ENCODE results near the gene GPX4. TPM values are rescaled to one million over a fixed set of nuclear protein-coding genes. Genes with fewer than 3 reads are reported as not detected.

Gene GPX4
- total and polyA plus RNA-seq, 2 donors (not counting 3 experiments of a cell fraction or from before 2014, with no cell fraction given), result 469 to 1,136 TPM

DNA sequence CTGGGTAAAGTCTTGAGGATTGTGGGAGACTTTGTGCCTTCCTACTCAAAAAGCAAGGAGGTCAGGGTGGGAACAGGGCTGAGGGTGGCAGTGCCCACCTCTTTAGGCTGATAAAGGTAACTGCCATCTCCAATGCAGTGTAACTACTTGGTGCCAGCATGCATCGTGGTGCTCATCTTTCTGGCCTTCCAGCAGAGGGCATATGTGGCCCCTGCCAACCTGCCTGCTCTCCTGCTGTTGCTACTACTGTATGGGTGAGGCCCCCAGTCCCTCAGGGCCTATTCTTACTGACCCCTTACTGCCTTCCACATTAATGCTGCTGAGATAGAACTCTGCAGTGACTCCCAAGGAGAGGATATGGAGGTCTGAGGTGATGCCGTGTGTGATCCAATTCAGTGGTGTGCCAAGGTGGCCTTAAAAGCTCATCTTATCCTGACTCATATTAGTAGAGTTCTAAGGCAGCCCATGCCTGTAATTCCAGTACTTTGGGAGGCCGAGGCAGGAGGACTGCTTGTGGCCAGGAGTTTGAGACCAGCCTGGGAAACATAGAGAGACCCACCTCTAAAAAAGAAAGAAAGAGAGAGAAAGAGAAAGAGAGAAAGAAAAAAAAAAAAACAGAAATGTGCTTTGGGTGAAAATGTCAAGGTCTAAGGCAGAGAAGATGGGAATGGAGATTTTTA lies 46.5 kb upstream of the GPX4 start:
- peak; percentile 70 for FAIRE-seq

More for the DNA sequence above, 46.5 kb upstream of the GPX4 start:
- Histone ChIP-seq H3K27ac (ENCODE audit: insufficient read depth, low read depth, low read length) (no peak overlapping the region), H3K4me1 (ENCODE audit: control insufficient read depth, extremely low read depth, insufficient read depth, low read length) (no peaks in the 10 kb centered on the region), H4K20me1 (replicated peaks; ENCODE audit: control insufficient read depth, extremely low read depth, insufficient read depth, low read length) (no peaks in the 10 kb centered on the region), H3K9ac (replicated peaks; ENCODE audit: extremely low read depth, insufficient read depth, low read length) (no peak overlapping the region), H3K4me2 (ENCODE audit: insufficient read depth, low read length) (no peak overlapping the region), H2AFZ (ENCODE audit: low read depth, low read length) (no peak overlapping the region), H3K79me2 (ENCODE audit: control insufficient read depth, insufficient read depth, low read length) (no peaks in the 10 kb centered on the region), H3K36me3 (ENCODE audit: control insufficient read depth in 2 of 2, extremely low read depth in 1 of 2, insufficient read depth in 2 of 2, low read length in 2 of 2) (no peaks in the 10 kb centered on the region), H3K9me3 (replicated peaks; ENCODE audit: control insufficient read depth, insufficient read depth, low read length) (no peaks in the 10 kb centered on the region), H3K9me1 (replicated peaks; ENCODE audit: control insufficient read depth, extremely low read depth, insufficient read depth, low read length) (no peaks in the 10 kb centered on the region), H3K27me3 (ENCODE audit: control insufficient read depth in 2 of 2, insufficient read depth in 2 of 2, low read length in 2 of 2) (no peaks in the 10 kb centered on the region), H3K4me3 (replicated peaks in 1 of 3; ENCODE audit: insufficient read depth in 1 of 3, low read depth in 1 of 3, low read length in 3 of 3) (no peak overlapping the region)
- POLR2A ChIA-PET, result no interaction called here
- intact Hi-C loops (cut with micrococcal nuclease) (no loop called here), dilution Hi-C loops (cut with MboI; ENCODE audit: extremely low pct_ligation_motif_present, low sequenced_read_pairs) (no loop called here)
- BruUV-seq (replicated peaks), result no TSS peak
- CTCF ChIA-PET, result interaction anchor here (0.9 to 1.7 kb wide), 7 partner anchors 9 to 157 kb away, joined by 3 to 7 read pairs (median 3); partner anchors contain the start of genes ARHGAP45 and GPX4
- TF ChIP-seq, protein P1, sequence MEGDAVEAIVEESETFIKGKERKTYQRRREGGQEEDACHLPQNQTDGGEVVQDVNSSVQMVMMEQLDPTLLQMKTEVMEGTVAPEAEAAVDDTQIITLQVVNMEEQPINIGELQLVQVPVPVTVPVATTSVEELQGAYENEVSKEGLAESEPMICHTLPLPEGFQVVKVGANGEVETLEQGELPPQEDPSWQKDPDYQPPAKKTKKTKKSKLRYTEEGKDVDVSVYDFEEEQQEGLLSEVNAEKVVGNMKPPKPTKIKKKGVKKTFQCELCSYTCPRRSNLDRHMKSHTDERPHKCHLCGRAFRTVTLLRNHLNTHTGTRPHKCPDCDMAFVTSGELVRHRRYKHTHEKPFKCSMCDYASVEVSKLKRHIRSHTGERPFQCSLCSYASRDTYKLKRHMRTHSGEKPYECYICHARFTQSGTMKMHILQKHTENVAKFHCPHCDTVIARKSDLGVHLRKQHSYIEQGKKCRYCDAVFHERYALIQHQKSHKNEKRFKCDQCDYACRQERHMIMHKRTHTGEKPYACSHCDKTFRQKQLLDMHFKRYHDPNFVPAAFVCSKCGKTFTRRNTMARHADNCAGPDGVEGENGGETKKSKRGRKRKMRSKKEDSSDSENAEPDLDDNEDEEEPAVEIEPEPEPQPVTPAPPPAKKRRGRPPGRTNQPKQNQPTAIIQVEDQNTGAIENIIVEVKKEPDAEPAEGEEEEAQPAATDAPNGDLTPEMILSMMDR (IDR thresholded peaks at IDR 0.05; ENCODE audit: extremely low read depth in 1 of 2, insufficient read depth in 1 of 2, low read depth in 1 of 2, low read length in 2 of 2), result peak in 1 of 2 donors; percentile 19
- no peak for TF ChIP-seq FOS (IDR thresholded peaks at IDR 0.05; ENCODE audit: borderline replicate concordance, insufficient read depth, low read length)
- no peak for TF ChIP-seq GATA2 (IDR thresholded peaks at IDR 0.05; ENCODE audit: insufficient read depth, insufficient read length, low read depth, low read length)
- TF ChIP-seq POLR2AphosphoS5 (IDR thresholded peaks at IDR 0.05; ENCODE audit: insufficient read depth, low read depth, low read length), result no peak
- TF ChIP-seq POLR2A (IDR thresholded peaks at IDR 0.05; ENCODE audit: low read depth, low read length), result no peak
- peak; percentile 29 for DNase-seq (ENCODE audit: low read depth, low spot score)

All from endothelial cell of umbilical vein (primary cell).